HepG2 (cell line): ENCODE measurements around the gene EPB41L1. TPM values are rescaled to one million over a fixed set of nuclear protein-coding genes. Genes with fewer than 3 reads are reported as not detected.

ENCODE experiments used
- ATAC-seq: fragments of 200-7000 bp; cut with Tn5 transposase; 3 replicates; pipeline ENCODE4 v1.9.1; 2020; ENCODE audit warnings: mild to moderate bottlenecking, moderate library complexity
- BruUV-seq: library from RNA; stranded (reverse); fragments of 400-500 nt; replicated peaks from 2 replicates; lab custom pipeline; 2021; lab: Mats Ljungman, UMichigan
- CTCF ChIA-PET: fragments of 300-600 bp; formaldehyde crosslinking; extraction: SDS; loops from one replicate; lab custom pipeline; 2021; ENCODE audit warnings: low total read pairs, inconsistent platforms, low intra/inter-chr PET ratio; lab: Yijun Ruan, JAX
- POLR2A ChIA-PET: fragments of 350-600 bp; sonication (Branson Sonifier 250); formaldehyde crosslinking; loops from one replicate; lab custom pipeline; 2020; ENCODE audit warnings: antibody characterized with exemption, inconsistent platforms; lab: Yijun Ruan, JAX
- DNase-seq: peaks from one replicate; pipeline ENCODE4 v3.0.0-alpha.2; 2015; ENCODE audit warnings: low spot score
- FAIRE-seq: peaks from 3 replicates; lab custom pipeline; 2011; peaks lifted over from hg19 to GRCh38; lab: Jason Lieb, UNC
- H2AFZ ChIP-seq: one replicate; pipeline ENCODE4 v1.6.1; 2011; ENCODE audit warnings: low read length, inconsistent platforms
- H3K27ac ChIP-seq: fragments of 300-600 bp; 3 replicates; pipeline ENCODE4 v1.8.0; 2011; ENCODE audit warnings: mixed run types, mild to moderate bottlenecking, mixed read lengths, low read length, inconsistent platforms; ENCODE audit not compliant: insufficient read depth; ENCODE audit errors: extremely low read length
- H3K27me3 ChIP-seq, 2 experiments: fragments of 200-600 bp in 1 of 2; 2 replicates in 1 of 2; 3 replicates in 1 of 2; pipeline versions ENCODE4 v1.6.0 to v1.8.0; 2011; ENCODE audit warnings: low read length in 2 of 2, mild to moderate bottlenecking in 2 of 2, moderate library complexity in 2 of 2, inconsistent platforms in 1 of 2; ENCODE audit not compliant: insufficient read depth in 2 of 2, control insufficient read depth in 1 of 2
- H3K36me3 ChIP-seq, 2 experiments: fragments of 200-600 bp in 1 of 2; replicated peaks in 1 of 2; 2 replicates in 1 of 2; 3 replicates in 1 of 2; pipeline versions ENCODE4 v1.5.1 to v1.8.0; 2011; ENCODE audit warnings: low read length in 2 of 2, inconsistent platforms in 1 of 2; ENCODE audit not compliant: insufficient read depth in 2 of 2, control insufficient read depth in 1 of 2
- H3K4me1 ChIP-seq: 2 replicates; pipeline ENCODE4 v1.5.1; 2012; ENCODE audit warnings: low read length, inconsistent platforms; ENCODE audit not compliant: insufficient read depth
- H3K4me2 ChIP-seq: 2 replicates; pipeline ENCODE4 v1.6.0; 2011; ENCODE audit warnings: low read depth, low read length, inconsistent platforms
- H3K4me3 ChIP-seq, 3 experiments: fragments of 200-600 bp in 1 of 3; sonication (generic), shearing (Covaris generic) in 1 of 3; replicated peaks in 1 of 3; 2 replicates each; pipeline ENCODE4 v1.5.1; 2011 to 2016; ENCODE audit warnings: low read length in 3 of 3, inconsistent platforms in 2 of 3, low read depth in 2 of 3, mild to moderate bottlenecking in 2 of 3, control low read depth in 1 of 3, mixed read lengths in 1 of 3; ENCODE audit not compliant: insufficient read depth in 1 of 3
- H3K79me2 ChIP-seq: one replicate; pipeline ENCODE4 v1.6.1; 2011; ENCODE audit warnings: low read length, inconsistent platforms; ENCODE audit not compliant: insufficient read depth
- H3K9ac ChIP-seq: 2 replicates; pipeline ENCODE4 v1.6.0; 2011; ENCODE audit warnings: mild to moderate bottlenecking, low read depth, low read length, inconsistent platforms; ENCODE audit not compliant: insufficient read depth
- H3K9me3 ChIP-seq: 2 replicates; pipeline ENCODE4 v1.5.1; 2012; ENCODE audit warnings: mild to moderate bottlenecking, low read length
- H4K20me1 ChIP-seq: 2 replicates; pipeline ENCODE4 v1.6.0; 2011; ENCODE audit warnings: inconsistent platforms, mild to moderate bottlenecking, low read length, moderate library complexity; ENCODE audit not compliant: insufficient read depth
- HIC2 ChIP-seq: sonication (generic); formaldehyde crosslinking; IDR thresholded peaks from 2 replicates; pipeline ENCODE4 v1.9.0; 2022; ENCODE audit warnings: low read depth, missing genetic modification reagents
- TBX2 ChIP-seq: sonication (generic); formaldehyde crosslinking; IDR thresholded peaks from 2 replicates; pipeline ENCODE4 v1.5.0; 2020; ENCODE audit warnings: missing genetic modification reagents, mild to moderate bottlenecking, borderline replicate concordance
- ZNF280D ChIP-seq: sonication (generic); formaldehyde crosslinking; IDR thresholded peaks from 2 replicates; pipeline ENCODE4 v1.5.1; 2020; ENCODE audit warnings: mild to moderate bottlenecking, missing genetic modification reagents
- ZNF616 ChIP-seq: sonication (generic); formaldehyde crosslinking; IDR thresholded peaks from 2 replicates; pipeline ENCODE4 v1.5.0; 2020; ENCODE audit warnings: low read depth, mild to moderate bottlenecking, missing genetic modification reagents
- ZNF766 ChIP-seq: sonication (generic); formaldehyde crosslinking; IDR thresholded peaks from 2 replicates; pipeline ENCODE4 v1.5.0; 2020; ENCODE audit warnings: missing genetic modification reagents, borderline replicate concordance
- WGBS: methylation state at CpG from one replicate; pipeline ENCODE4 v1.1.6; 2017; ENCODE audit warnings: low lambda C conversion rate; 5-methylcytosine and 5-hydroxymethylcytosine counted together
- in situ Hi-C: cut with HindIII; loops from 2 replicates; pipeline ENCODE4 v1.10.0; 2017; ENCODE audit warnings: low pct_unique_long_range_greater_than_20kb; ENCODE audit not compliant: extremely low pct_ligation_motif_present
- intact Hi-C: fragments of 100-400 bp; cut with micrococcal nuclease; formaldehyde crosslinking; loops from one replicate; pipeline ENCODE4 v1.10.0; 2022; ENCODE audit not compliant: unreplicated experiment
- polyA plus RNA-seq, 8 experiments: library from polyadenylated mRNA; depleted of rRNA in 3 of 8; stranded (reverse) in 7 of 8; unstranded in 1 of 8; fragments of >200 nt; fragmentation: Illumina TruSeq in 4 of 8; extraction: Trizol in 4 of 8; gene quantifications; 2 replicates each; pipeline versions ENCODE4 v1.2.1 to v1.2.3, GENCODE V29; 2011 to 2016; ENCODE audit warnings: low read depth in 4 of 8, missing spikeins in 1 of 8, mixed read lengths in 1 of 8; ENCODE audit not compliant: insufficient read depth in 1 of 8
- total RNA-seq, 5 experiments: library from RNA; depleted of rRNA; stranded (reverse); fragments of >200 nt; fragmentation: Illumina TruSeq; extraction: Trizol; gene quantifications; 2 replicates each; pipeline ENCODE4 v1.2.3, GENCODE V29; 2016; ENCODE audit warnings: low read depth in 1 of 5

EPB41L1 gene
- total and polyA plus RNA-seq, 2 of the 13 experiments (the other 11 are each of a cell fraction or from before 2014, with no cell fraction given) = 16.7 to 39.0 TPM

- TF ChIP-seq ZNF280D (CRISPR knock-in tag) (peak; percentile 9; the same call in 1 of the 2 replicates), ZNF616 (CRISPR knock-in tag) (no peak), TBX2 (CRISPR knock-in tag) (peak; percentile 14; the same call in 1 of the 2 replicates), HIC2 (CRISPR knock-in tag) (0 out of 2 replicates have a peak, but pooled peaks have one; percentile 32)
Observed at GRCh38 chr20:36154700-36155628, at the start of gene EPB41L1 (continued).

- no peaks in the 10 kb centered on the region for H4K20me1 ChIP-seq
- POLR2A ChIA-PET = no interaction called here
- DNase-seq (no peak), ATAC-seq (no peak), FAIRE-seq (no peak)
- peaks cover 7 to 10% of the 10 kb centered on the region in 2 experiments; a peak in 2 of 5 replicates for H3K27me3 ChIP-seq
- no peak overlapping the region for H3K4me3 ChIP-seq
- H3K9ac ChIP-seq = no peak overlapping the region
- in situ Hi-C loops = no loop called here
- BruUV-seq = no TSS peak
- intact Hi-C loops = no loop called here
- no peak for TF ChIP-seq ZNF766 (CRISPR knock-in tag)
- peaks cover 36% of the 10 kb centered on the region for H3K4me1 ChIP-seq
- 73% methylated on average over 10 of the region's 10 CpGs for WGBS
- no peaks in the 10 kb centered on the region for H3K9me3 ChIP-seq
- no peak overlapping the region for H3K4me2 ChIP-seq
- H3K27ac ChIP-seq = no peak overlapping the region
- H3K36me3 ChIP-seq = no peaks in the 10 kb centered on the region
- CTCF ChIA-PET = no interaction called here
- no peak overlapping the region for H2AFZ ChIP-seq
- no peaks in the 10 kb centered on the region for H3K79me2 ChIP-seq
Observed at GRCh38 chr20:36104856-36105255, 49.7 kb upstream of the EPB41L1 start.
